Measurements from ENCODE around the gene VSIG2. TPM values are rescaled to one million over a fixed set of nuclear protein-coding genes. Genes with fewer than 3 reads are reported as not detected.

The VSIG2 gene
- total and polyA plus RNA-seq, 7 experiments from 2014 or later = 0.19 to 1.7 (median 0.82) TPM; not detected in 1

GRCh38 chr11:124748100-124748418 lies 4.0 kb downstream of the VSIG2 start:
- Histone ChIP-seq H3K4me1 (ENCODE audit: control insufficient read depth in 2 of 2, insufficient read depth in 2 of 2, low read length in 2 of 2) (peaks cover 0 to 3% of the 10 kb centered on the region in 2 donors), H3K27me3 (ENCODE audit: control insufficient read depth in 2 of 2, insufficient read depth in 2 of 2, low read length in 2 of 2) (no peaks in the 10 kb centered on the region), H3K4me3 (ENCODE audit: low read length) (no peak overlapping the region), H3K36me3 (ENCODE audit: control insufficient read depth in 2 of 3, insufficient read depth in 3 of 3, low read length in 3 of 3) (peaks cover 0 to 6% (median 0%) of the 10 kb centered on the region in 3 experiments), H3K9me3 (ENCODE audit: control insufficient read depth in 2 of 3, low read length in 3 of 3) (no peaks in the 10 kb centered on the region), H3K27ac (ENCODE audit: low read depth, low read length) (no peak overlapping the region)
- intact Hi-C loops (cut with micrococcal nuclease) = loop anchor here (5.0 to 10.0 kb wide), 7 partner anchors 204 to 1673 kb away; partner anchors contain the start of genes TMEM218 (in 2 of the 2), CCDC15 (in 1 of the 2), EI24 (in 1 of the 2) and FAM118B (in 1 of the 2)
- H3K36me3 Mint-ChIP-seq = no peaks in the 10 kb centered on the region
- CTCF ChIA-PET = interaction anchor here (2.4 to 3.5 kb wide), 3 partner anchors 9 to 78 kb away, joined by 23 to 38 read pairs (median 34); partner anchors contain the start of gene ESAM
- POLR2A ChIA-PET = interaction anchor here (1.1 to 8.7 kb wide), 5 partner anchors 9 to 88 kb away, joined by 3 to 112 read pairs (median 11); partner anchors contain the start of genes SIAE and SPA17
- peaks cover 0 to 2% (median 0%) of the 10 kb centered on the region in 11 donors for H3K9me3 Mint-ChIP-seq
- peak overlapping the region in 5 of 9 donors; percentile 11 to 95 (median 51) for H3K27ac Mint-ChIP-seq
- peaks cover 4 to 37% (median 19%) of the 10 kb centered on the region in 7 donors for H3K4me1 Mint-ChIP-seq
- ATAC-seq (no peak), DNase-seq (no peak)
- H3K4me3 Mint-ChIP-seq = peak overlapping the region in 8 of 10 donors; percentile 27 to 99 (median 56)
- H3K27me3 Mint-ChIP-seq = peaks cover 0 to 15% (median 0%) of the 10 kb centered on the region in 5 donors

DNA sequence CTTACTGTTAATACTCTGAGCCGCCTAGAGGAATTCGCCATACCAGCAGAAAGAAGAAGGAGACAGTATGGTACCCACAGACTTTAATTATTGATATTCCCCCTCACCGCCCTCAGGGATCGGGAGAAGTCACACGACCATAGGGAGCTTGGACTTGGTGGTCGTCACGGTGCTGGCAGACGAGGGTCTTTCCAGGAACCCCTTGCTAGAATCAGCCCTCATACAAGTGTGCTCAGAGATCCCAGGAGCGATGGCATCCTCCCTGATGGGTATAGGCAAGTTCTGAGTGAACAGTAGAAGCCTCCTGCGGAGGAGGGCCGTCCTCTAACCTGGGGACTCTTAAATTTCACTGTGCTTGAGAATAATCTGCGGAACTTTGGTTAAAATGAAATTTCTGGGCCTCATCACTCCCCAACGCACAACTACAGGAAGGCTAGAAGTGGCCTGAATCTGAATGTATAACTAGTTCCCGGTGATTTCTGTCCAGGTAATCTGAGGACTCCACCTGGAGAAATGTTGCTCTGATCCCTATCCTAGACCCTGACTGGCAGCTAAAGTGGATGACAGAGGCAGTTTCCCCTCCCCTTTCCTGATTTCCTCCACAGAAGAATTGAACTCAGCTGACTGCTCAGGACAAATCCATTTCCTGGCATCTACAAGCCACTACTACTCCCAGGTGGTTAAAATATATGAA lies 4.5 kb downstream of the VSIG2 start:
- Histone ChIP-seq H3K4me1 (ENCODE audit: control insufficient read depth in 2 of 2, insufficient read depth in 2 of 2, low read length in 2 of 2) (peaks cover 0 to 3% of the 10 kb centered on the region in 2 donors), H3K4me3 (ENCODE audit: low read length) (peak overlapping the region; percentile 99), H3K9me3 (ENCODE audit: control insufficient read depth in 2 of 3, low read length in 3 of 3) (no peaks in the 10 kb centered on the region), H3K27me3 (ENCODE audit: control insufficient read depth in 2 of 2, insufficient read depth in 2 of 2, low read length in 2 of 2) (no peaks in the 10 kb centered on the region), H3K27ac (ENCODE audit: low read depth, low read length) (no peak overlapping the region), H3K36me3 (ENCODE audit: control insufficient read depth in 2 of 3, insufficient read depth in 3 of 3, low read length in 3 of 3) (peaks cover 0 to 6% (median 0%) of the 10 kb centered on the region in 3 experiments)
- Mint-ChIP-seq H3K36me3 (no peaks in the 10 kb centered on the region), H3K4me1 (peaks cover 4 to 37% (median 19%) of the 10 kb centered on the region in 7 donors), H3K27ac (peak overlapping the region in 8 of 9 donors; percentile 61 to 96 (median 94)), H3K9me3 (peaks cover 0 to 2% (median 0%) of the 10 kb centered on the region in 11 donors), H3K4me3 (peak overlapping the region in 9 of 10 donors; percentile 91 to 100 (median 97)), H3K27me3 (peaks cover 0 to 16% (median 0%) of the 10 kb centered on the region in 5 donors)
- no peak for ATAC-seq
- DNase-seq = no peak
- CTCF ChIA-PET = interaction anchor here (1.2 to 3.5 kb wide), 7 partner anchors 10 to 91 kb away, joined by 4 to 38 read pairs (median 8); partner anchors contain the start of genes ESAM and MSANTD2
- intact Hi-C loops (cut with micrococcal nuclease) = loop anchor here (1.0 to 10.0 kb wide), 13 partner anchors 8 to 1673 kb away; partner anchors contain the start of genes CCDC15 (in 2 of the 2), NRGN (in 2 of the 2), TBRG1 (in 2 of the 2) and TMEM218 (in 2 of the 2)
- POLR2A ChIA-PET = interaction anchor here (1.0 to 8.7 kb wide), 15 partner anchors 10 to 124 kb away, joined by 3 to 112 read pairs (median 6); partner anchors contain the start of genes ESAM, MSANTD2, SIAE and SPA17

DNA sequence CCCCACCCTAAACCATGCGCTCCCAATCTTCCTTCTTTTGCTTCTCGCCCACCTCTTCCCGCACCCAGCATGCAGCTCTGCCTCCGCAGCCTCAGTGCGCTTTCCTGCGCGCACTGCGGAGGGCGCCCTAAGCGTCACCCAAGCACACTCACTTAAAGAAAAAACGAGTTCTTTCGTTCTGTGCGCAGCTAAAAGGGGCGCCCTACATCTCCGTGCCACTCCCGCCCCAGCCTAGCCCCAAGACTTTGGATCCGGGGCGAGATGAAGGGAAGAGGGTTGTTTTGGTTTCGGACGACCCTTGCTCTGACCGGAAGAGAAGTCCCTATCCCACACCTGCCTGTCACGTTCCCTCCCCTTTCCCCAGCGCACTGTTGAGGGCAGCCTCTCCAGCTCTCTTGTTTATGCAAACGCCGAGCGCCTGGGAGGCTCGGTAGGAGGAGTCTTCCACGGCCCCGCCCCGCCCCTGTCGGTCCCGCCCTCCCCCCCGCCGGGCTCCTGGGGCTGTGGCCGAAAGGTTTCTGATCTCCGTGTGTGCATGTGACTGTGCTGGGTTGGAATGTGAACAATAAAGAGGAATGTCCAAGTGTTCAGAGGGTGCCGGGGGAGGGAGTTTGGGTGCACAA lies 5.3 kb downstream of the VSIG2 start:
- ATAC-seq (peak; percentile 93), DNase-seq (peak; percentile 66 to 88 (median 85))
- Mint-ChIP-seq H3K27ac (peak overlapping the region; percentile 91 to 98 (median 96)), H3K4me3 (peak overlapping the region; percentile 91 to 100 (median 98)), H3K4me1 (peaks cover 4 to 37% (median 19%) of the 10 kb centered on the region in 7 donors), H3K27me3 (peaks cover 0 to 22% (median 0%) of the 10 kb centered on the region in 5 donors), H3K36me3 (no peaks in the 10 kb centered on the region), H3K9me3 (peaks cover 0 to 2% (median 0%) of the 10 kb centered on the region in 11 donors)
- H3K4me3 ChIP-seq (ENCODE audit: low read length) = peak overlapping the region; percentile 99
- peaks cover 0 to 6% (median 0%) of the 10 kb centered on the region in 3 experiments for H3K36me3 ChIP-seq (ENCODE audit: control insufficient read depth in 2 of 3, insufficient read depth in 3 of 3, low read length in 3 of 3)
- CTCF ChIA-PET = interaction anchor here (0.5 to 3.5 kb wide), 13 partner anchors 10 to 91 kb away, joined by 3 to 38 read pairs (median 5); partner anchors contain the start of genes ESAM, MSANTD2, SIAE and SPA17
- POLR2A ChIA-PET = interaction anchor here (0.6 to 8.7 kb wide), 29 partner anchors 10 to 365 kb away, joined by 3 to 112 read pairs (median 4); partner anchors contain the start of genes CCDC15, ESAM, MSANTD2 and SIAE
- no peaks in the 10 kb centered on the region for H3K9me3 ChIP-seq (ENCODE audit: control insufficient read depth in 2 of 3, low read length in 3 of 3)
- intact Hi-C loops (cut with micrococcal nuclease) = loop anchor here (1.0 to 10.0 kb wide), 21 partner anchors 7 to 1672 kb away; partner anchors contain the start of genes CCDC15 (in 2 of the 2), MSANTD2 (in 2 of the 2), NRGN (in 2 of the 2) and SIAE (in 2 of the 2)
- no peaks in the 10 kb centered on the region for H3K27me3 ChIP-seq (ENCODE audit: control insufficient read depth in 2 of 2, insufficient read depth in 2 of 2, low read length in 2 of 2)
- peaks cover 0 to 3% of the 10 kb centered on the region in 2 donors for H3K4me1 ChIP-seq (ENCODE audit: control insufficient read depth in 2 of 2, insufficient read depth in 2 of 2, low read length in 2 of 2)
- peak overlapping the region; percentile 72 for H3K27ac ChIP-seq (ENCODE audit: low read depth, low read length)

DNA sequence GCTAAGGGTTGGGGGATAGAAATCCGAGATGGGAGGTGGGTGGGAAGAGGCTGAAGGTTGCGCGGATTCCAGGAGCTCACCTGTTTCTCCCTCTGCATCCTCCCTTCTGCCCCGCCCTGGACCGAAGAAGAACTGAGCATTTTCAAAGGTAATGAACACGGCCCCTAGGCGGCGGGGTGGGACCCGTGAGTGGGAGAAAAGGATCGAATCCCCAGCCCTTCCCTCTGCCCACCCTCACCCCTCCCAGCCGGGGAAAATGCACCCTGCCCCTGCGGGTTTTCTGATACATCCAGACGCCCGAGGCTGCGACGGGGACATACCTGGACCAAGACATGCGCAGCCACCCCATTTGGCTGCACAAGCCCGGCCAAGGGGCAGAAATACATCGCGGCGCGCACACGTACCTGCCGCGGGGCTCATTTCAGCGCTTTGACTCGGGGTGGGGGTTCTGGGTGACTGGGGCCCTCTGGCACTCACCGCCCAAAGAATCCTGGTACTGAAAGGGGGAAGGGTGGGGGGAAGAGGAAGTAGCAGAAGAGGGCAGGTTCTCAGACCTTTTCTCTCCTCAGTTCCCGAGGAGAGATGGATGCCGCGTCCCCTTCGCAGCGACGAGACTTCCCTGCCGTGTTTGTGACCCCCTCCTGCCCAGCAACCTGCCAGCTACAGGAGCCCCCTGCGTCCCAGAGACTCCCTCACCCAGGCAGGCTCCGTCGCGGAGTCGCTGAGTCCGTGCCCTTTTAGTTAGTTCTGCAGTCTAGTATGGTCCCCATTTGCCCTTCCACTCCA lies 6.0 kb downstream of the VSIG2 start:
- H3K4me3 Mint-ChIP-seq = peak overlapping the region; percentile 91 to 100 (median 98)
- intact Hi-C loops (cut with micrococcal nuclease) = loop anchor here (1.0 to 10.0 kb wide), 20 partner anchors 12 to 1671 kb away; partner anchors contain the start of genes CCDC15 (in 2 of the 2), MSANTD2 (in 2 of the 2), SIAE (in 2 of the 2) and SPA17 (in 2 of the 2)
- ATAC-seq = peak; percentile 29
- no peaks in the 10 kb centered on the region for H3K9me3 ChIP-seq (ENCODE audit: control insufficient read depth in 2 of 3, low read length in 3 of 3)
- no peaks in the 10 kb centered on the region for H3K27me3 ChIP-seq (ENCODE audit: control insufficient read depth in 2 of 2, insufficient read depth in 2 of 2, low read length in 2 of 2)
- peak overlapping the region; percentile 99 for H3K4me3 ChIP-seq (ENCODE audit: low read length)
- ChIA-PET CTCF (interaction anchor here (0.7 to 3.5 kb wide), 12 partner anchors 11 to 92 kb away, joined by 3 to 38 read pairs (median 6); partner anchors contain the start of genes ESAM, MSANTD2, SIAE and SPA17), POLR2A (interaction anchor here (0.6 to 8.7 kb wide), 27 partner anchors 9 to 365 kb away, joined by 3 to 112 read pairs (median 4); partner anchors contain the start of genes CCDC15, ESAM, MSANTD2 and SIAE)
- H3K27ac ChIP-seq (ENCODE audit: low read depth, low read length) = peak overlapping the region; percentile 72
- no peaks in the 10 kb centered on the region for H3K36me3 Mint-ChIP-seq
- no peak for DNase-seq
- peaks cover 0 to 2% (median 0%) of the 10 kb centered on the region in 11 donors for H3K9me3 Mint-ChIP-seq
- H3K4me1 ChIP-seq (ENCODE audit: control insufficient read depth in 2 of 2, insufficient read depth in 2 of 2, low read length in 2 of 2) = peaks cover 0 to 3% of the 10 kb centered on the region in 2 donors
- peak overlapping the region; percentile 91 to 98 (median 96) for H3K27ac Mint-ChIP-seq
- H3K36me3 ChIP-seq (ENCODE audit: control insufficient read depth in 2 of 3, insufficient read depth in 3 of 3, low read length in 3 of 3) = peaks cover 0 to 6% (median 0%) of the 10 kb centered on the region in 3 experiments
- H3K27me3 Mint-ChIP-seq = peaks cover 0 to 29% (median 0%) of the 10 kb centered on the region in 5 donors
- peaks cover 4 to 38% (median 24%) of the 10 kb centered on the region in 7 donors for H3K4me1 Mint-ChIP-seq

GRCh38 chr11:124745270-124745834 lies 6.7 kb downstream of the VSIG2 start:
- H3K36me3 ChIP-seq (ENCODE audit: control insufficient read depth in 2 of 3, insufficient read depth in 3 of 3, low read length in 3 of 3) = peaks cover 0 to 6% (median 0%) of the 10 kb centered on the region in 3 experiments
- H3K27ac Mint-ChIP-seq = peak overlapping the region in 4 of 9 donors; percentile 31 to 57 (median 34)
- H3K27me3 ChIP-seq (ENCODE audit: control insufficient read depth in 2 of 2, insufficient read depth in 2 of 2, low read length in 2 of 2) = no peaks in the 10 kb centered on the region
- peak overlapping the region; percentile 66 to 100 (median 93) for H3K4me3 Mint-ChIP-seq
- ChIA-PET CTCF (interaction anchor here (1.7 to 3.1 kb wide), 3 partner anchors 23 to 93 kb away, joined by 4 to 34 read pairs (median 6); no protein-coding TSS in a partner anchor), POLR2A (interaction anchor here (1.1 to 8.7 kb wide), 7 partner anchors 12 to 73 kb away, joined by 3 to 112 read pairs (median 13); partner anchors contain the start of genes MSANTD2, SIAE and SPA17)
- H3K4me3 ChIP-seq (ENCODE audit: low read length) = peak overlapping the region; percentile 99
- intact Hi-C loops (cut with micrococcal nuclease) = loop anchor here (5.0 to 10.0 kb wide), 7 partner anchors 207 to 1671 kb away; partner anchors contain the start of genes TMEM218 (in 2 of the 2), CCDC15 (in 1 of the 2), EI24 (in 1 of the 2) and FAM118B (in 1 of the 2)
- H3K4me1 ChIP-seq (ENCODE audit: control insufficient read depth in 2 of 2, insufficient read depth in 2 of 2, low read length in 2 of 2) = peaks cover 2 to 3% of the 10 kb centered on the region in 2 donors
- H3K27me3 Mint-ChIP-seq = peaks cover 0 to 33% (median 0%) of the 10 kb centered on the region in 5 donors
- DNase-seq (no peak), ATAC-seq (no peak)
- peaks cover 0 to 2% (median 0%) of the 10 kb centered on the region in 11 donors for H3K9me3 Mint-ChIP-seq
- H3K27ac ChIP-seq (ENCODE audit: low read depth, low read length) = no peak overlapping the region
- H3K9me3 ChIP-seq (ENCODE audit: control insufficient read depth in 2 of 3, low read length in 3 of 3) = no peaks in the 10 kb centered on the region
- H3K4me1 Mint-ChIP-seq = peaks cover 11 to 44% (median 28%) of the 10 kb centered on the region in 7 donors
- no peaks in the 10 kb centered on the region for H3K36me3 Mint-ChIP-seq
